KMS-11 (cell line): Measurements from ENCODE around the gene CDCA4.

ENCODE experiments used
- H2AFZ ChIP-seq: fragments of 200-600 bp; sonication (generic); 2 replicates; pipeline ENCODE4 v1.6.1; 2016; ENCODE audit warnings: antibody characterized with exemption, mixed run types, low read depth
- H3K27ac ChIP-seq: fragments of 200-600 bp; sonication (generic); 2 replicates; pipeline ENCODE4 v1.6.1; 2016; ENCODE audit warnings: mild to moderate bottlenecking, mixed run types
- H3K27me3 ChIP-seq: fragments of 200-600 bp; sonication (generic); 2 replicates; pipeline ENCODE4 v1.6.1; 2017; ENCODE audit warnings: mild to moderate bottlenecking, low read depth, mixed run types, moderate library complexity; ENCODE audit not compliant: insufficient read depth
- H3K36me3 ChIP-seq: fragments of 200-600 bp; sonication (generic); 2 replicates; pipeline ENCODE4 v1.6.1; 2017; ENCODE audit warnings: mild to moderate bottlenecking, mixed run types; ENCODE audit not compliant: insufficient read depth
- H3K4me1 ChIP-seq: fragments of 200-600 bp; sonication (generic); 2 replicates; pipeline ENCODE4 v1.6.1; 2016; ENCODE audit warnings: mild to moderate bottlenecking, low read depth, mixed run types; ENCODE audit not compliant: poor library complexity, severe bottlenecking
- H3K4me2 ChIP-seq: fragments of 200-600 bp; sonication (generic); 2 replicates; pipeline ENCODE4 v1.7.0; 2016; ENCODE audit warnings: mild to moderate bottlenecking, mixed run types
- H3K4me3 ChIP-seq: fragments of 200-600 bp; sonication (generic); IDR thresholded peaks from 2 replicates; pipeline ENCODE4 v1.6.1; 2017; ENCODE audit warnings: low read depth, low read length, mixed read lengths; ENCODE audit not compliant: insufficient read depth
- H3K79me2 ChIP-seq: fragments of 200-600 bp; sonication (generic); 2 replicates; pipeline ENCODE4 v1.6.1; 2016; ENCODE audit warnings: low read depth, mixed run types; ENCODE audit not compliant: insufficient read depth
- H3K9ac ChIP-seq: fragments of 200-600 bp; sonication (generic); 2 replicates; pipeline ENCODE4 v1.6.1; 2016; ENCODE audit warnings: mild to moderate bottlenecking, mixed run types
- H4K20me1 ChIP-seq: fragments of 200-600 bp; sonication (generic); 2 replicates; pipeline ENCODE4 v1.6.1; 2016; ENCODE audit warnings: mild to moderate bottlenecking, mixed run types; ENCODE audit not compliant: insufficient read depth
- TF ChIP-seq, protein P1 (sequence below): fragments of 200-600 bp; sonication (generic); conservative IDR thresholded peaks from 2 replicates; pipeline ENCODE4 v1.6.1; 2017; ENCODE audit warnings: low read depth, mild to moderate bottlenecking, antibody characterized with exemption, low read length, moderate library complexity, mixed read lengths

The CDCA4 gene

DNA sequence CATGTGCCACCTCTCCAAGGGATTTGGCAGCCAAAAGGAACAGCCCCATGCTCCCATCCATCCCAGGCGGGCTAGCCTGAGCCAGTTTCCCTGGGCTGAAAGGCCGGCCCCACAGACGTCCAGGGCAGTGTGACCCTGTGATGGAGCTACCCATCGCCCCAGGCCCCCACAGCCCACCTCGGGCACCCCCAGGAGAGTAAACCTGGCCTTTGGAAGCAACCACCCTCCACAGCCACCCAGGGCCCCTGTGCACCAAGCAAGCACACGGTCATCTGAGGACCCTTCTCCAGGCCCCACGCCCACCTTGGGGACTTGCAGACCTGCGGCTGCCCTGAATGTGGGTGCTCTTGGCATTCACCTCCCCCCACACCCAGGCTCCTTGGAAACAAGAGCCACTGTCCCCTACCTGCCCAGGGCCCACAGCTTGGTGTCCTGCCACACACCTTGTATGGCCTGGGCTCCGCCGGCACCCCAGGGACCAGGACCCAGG lies 51.1 kb downstream of the CDCA4 start:
- Histone ChIP-seq H3K4me1 (no peaks in the 10 kb centered on the region), H3K27me3 (no peaks in the 10 kb centered on the region), H3K9ac (no peak overlapping the region), H3K36me3 (no peaks in the 10 kb centered on the region), H3K4me2 (no peak overlapping the region), H2AFZ (no peak overlapping the region), H3K27ac (no peak overlapping the region), H3K79me2 (no peaks in the 10 kb centered on the region), H4K20me1 (no peaks in the 10 kb centered on the region), H3K4me3 (no peak overlapping the region)
- TF ChIP-seq, protein P1, sequence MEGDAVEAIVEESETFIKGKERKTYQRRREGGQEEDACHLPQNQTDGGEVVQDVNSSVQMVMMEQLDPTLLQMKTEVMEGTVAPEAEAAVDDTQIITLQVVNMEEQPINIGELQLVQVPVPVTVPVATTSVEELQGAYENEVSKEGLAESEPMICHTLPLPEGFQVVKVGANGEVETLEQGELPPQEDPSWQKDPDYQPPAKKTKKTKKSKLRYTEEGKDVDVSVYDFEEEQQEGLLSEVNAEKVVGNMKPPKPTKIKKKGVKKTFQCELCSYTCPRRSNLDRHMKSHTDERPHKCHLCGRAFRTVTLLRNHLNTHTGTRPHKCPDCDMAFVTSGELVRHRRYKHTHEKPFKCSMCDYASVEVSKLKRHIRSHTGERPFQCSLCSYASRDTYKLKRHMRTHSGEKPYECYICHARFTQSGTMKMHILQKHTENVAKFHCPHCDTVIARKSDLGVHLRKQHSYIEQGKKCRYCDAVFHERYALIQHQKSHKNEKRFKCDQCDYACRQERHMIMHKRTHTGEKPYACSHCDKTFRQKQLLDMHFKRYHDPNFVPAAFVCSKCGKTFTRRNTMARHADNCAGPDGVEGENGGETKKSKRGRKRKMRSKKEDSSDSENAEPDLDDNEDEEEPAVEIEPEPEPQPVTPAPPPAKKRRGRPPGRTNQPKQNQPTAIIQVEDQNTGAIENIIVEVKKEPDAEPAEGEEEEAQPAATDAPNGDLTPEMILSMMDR = no peak

DNA sequence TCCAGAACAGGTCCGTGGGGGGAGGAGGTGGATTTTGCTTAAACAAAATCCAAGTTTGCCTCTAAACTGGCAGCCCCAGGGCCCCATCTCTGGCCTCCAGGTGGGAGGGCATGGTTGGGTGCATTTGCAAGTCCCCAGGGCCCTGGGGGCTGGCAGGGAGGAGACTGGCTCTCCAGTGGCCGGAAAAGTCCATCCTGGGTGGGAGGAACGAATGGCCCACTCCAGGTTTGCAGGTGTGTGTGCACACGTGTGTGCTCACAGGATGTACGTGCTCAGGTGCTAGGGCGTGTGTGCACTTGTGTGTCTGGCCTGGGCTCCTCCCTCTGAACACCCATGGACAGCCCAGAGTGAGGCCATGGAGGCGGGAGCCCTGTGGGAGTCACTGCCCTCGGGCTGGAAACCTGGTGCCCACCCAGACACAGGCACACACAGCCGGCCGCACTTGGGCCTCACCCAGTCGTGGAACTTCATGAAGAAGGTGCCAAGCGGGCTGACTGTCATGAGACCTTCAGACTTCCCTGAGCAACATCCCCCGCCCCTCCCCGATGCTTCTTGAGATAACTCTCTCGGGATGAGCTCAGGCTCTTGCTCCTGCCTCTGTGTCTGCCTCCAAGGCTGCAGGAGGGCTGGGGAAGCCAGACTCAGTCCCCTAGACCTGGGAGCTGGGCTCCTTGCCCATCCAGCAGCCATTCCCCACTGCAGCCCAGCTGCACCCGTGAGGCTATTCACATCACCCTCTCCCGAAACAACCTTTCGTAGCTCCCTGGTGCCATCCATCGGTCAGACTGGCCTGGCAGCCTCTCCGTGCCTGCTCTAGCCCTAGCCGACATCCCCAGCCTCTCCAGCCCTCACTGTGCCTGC lies 52.1 kb downstream of the CDCA4 start:
- no peaks in the 10 kb centered on the region for H3K36me3 ChIP-seq
- H3K4me2 ChIP-seq = no peak overlapping the region
- H3K27ac ChIP-seq = no peak overlapping the region
- H3K79me2 ChIP-seq = no peaks in the 10 kb centered on the region
- no peaks in the 10 kb centered on the region for H4K20me1 ChIP-seq
- H3K9ac ChIP-seq = no peak overlapping the region
- no peaks in the 10 kb centered on the region for H3K27me3 ChIP-seq
- H3K4me3 ChIP-seq = no peak overlapping the region
- no peak overlapping the region for H2AFZ ChIP-seq
- TF ChIP-seq, protein P1 = no peak
- H3K4me1 ChIP-seq = no peaks in the 10 kb centered on the region

- Histone ChIP-seq H2AFZ (no peak overlapping the region), H4K20me1 (no peaks in the 10 kb centered on the region), H3K4me2 (no peak overlapping the region), H3K9ac (no peak overlapping the region), H3K27ac (no peak overlapping the region), H3K27me3 (no peaks in the 10 kb centered on the region), H3K4me1 (no peaks in the 10 kb centered on the region), H3K36me3 (no peaks in the 10 kb centered on the region), H3K4me3 (no peak overlapping the region), H3K79me2 (no peaks in the 10 kb centered on the region)
- TF ChIP-seq, protein P1 = no peak
Measured at GRCh38 chr14:104968153-104968527, 52.7 kb downstream of the CDCA4 start.

GRCh38 chr14:104967386-104968152 lies 53.3 kb downstream of the CDCA4 start:
- Histone ChIP-seq H3K79me2 (no peaks in the 10 kb centered on the region), H3K27me3 (no peaks in the 10 kb centered on the region), H3K4me3 (no peak overlapping the region), H3K27ac (no peak overlapping the region), H3K4me1 (no peaks in the 10 kb centered on the region), H2AFZ (no peak overlapping the region), H4K20me1 (no peaks in the 10 kb centered on the region), H3K36me3 (no peaks in the 10 kb centered on the region), H3K9ac (no peak overlapping the region), H3K4me2 (no peak overlapping the region)
- TF ChIP-seq, protein P1 = no peak
